Esophagus muscularis mucosa (tissue), 4 donors: Measurements from ENCODE around the gene KIAA1755.

Experiments
- EP300 ChIP-seq: sonication (generic); formaldehyde crosslinking; IDR thresholded peaks from one replicate; pipeline ENCODE4 v1.6.1; 2017; ENCODE audit warnings: antibody characterized with exemption
- POLR2A ChIP-seq: fragments of 450-650 bp; IDR thresholded peaks from one replicate; pipeline ENCODE4 v1.6.1; 2017; ENCODE audit warnings: antibody characterized with exemption, moderate library complexity, mild to moderate bottlenecking, low read depth
- TF ChIP-seq, protein P1 (sequence below), 3 experiments: fragments of 200-600 bp in 2 of 3; fragments of 450-650 bp in 1 of 3; sonication (generic) in 2 of 3; IDR thresholded peaks; one replicate each; pipeline ENCODE4 v1.5.1; 2017 to 2019; ENCODE audit warnings: antibody characterized with exemption in 3 of 3, mild to moderate bottlenecking in 2 of 3, moderate library complexity in 1 of 3

DNA sequence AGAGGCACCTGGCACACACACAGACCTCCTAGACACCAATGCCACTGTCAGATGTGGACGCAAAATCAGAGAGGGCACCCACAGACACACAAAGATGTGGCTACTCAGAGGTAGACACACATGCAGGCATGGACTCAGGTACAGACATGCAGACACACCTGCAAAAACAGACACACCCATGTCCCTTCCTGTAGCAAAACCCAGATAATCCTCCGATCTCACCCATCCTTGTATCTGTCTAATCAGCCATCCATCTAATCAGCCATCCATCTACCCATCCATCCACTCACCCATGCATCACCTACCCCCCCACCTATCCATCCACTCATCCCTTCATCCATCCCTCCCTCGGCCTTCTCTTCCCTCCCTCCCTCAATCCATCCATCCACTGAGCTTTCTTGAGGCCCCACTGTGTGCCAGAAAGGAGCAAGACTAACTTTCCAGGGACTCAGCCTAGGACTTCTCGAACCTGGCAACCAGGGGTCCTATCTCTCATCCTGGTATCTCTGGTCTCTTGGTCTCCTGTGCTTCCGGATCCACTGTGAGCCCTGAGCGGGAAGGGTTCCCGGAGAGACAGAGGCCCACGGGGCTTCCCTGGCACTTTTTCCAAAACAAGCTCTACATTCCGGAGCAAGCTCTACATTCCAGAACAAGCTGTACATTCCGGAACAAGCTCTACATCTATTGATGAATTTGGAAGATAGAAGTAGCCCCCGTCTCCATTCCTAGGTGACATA is 94.4 kb downstream of the KIAA1755 start:
- TF ChIP-seq, protein P1, sequence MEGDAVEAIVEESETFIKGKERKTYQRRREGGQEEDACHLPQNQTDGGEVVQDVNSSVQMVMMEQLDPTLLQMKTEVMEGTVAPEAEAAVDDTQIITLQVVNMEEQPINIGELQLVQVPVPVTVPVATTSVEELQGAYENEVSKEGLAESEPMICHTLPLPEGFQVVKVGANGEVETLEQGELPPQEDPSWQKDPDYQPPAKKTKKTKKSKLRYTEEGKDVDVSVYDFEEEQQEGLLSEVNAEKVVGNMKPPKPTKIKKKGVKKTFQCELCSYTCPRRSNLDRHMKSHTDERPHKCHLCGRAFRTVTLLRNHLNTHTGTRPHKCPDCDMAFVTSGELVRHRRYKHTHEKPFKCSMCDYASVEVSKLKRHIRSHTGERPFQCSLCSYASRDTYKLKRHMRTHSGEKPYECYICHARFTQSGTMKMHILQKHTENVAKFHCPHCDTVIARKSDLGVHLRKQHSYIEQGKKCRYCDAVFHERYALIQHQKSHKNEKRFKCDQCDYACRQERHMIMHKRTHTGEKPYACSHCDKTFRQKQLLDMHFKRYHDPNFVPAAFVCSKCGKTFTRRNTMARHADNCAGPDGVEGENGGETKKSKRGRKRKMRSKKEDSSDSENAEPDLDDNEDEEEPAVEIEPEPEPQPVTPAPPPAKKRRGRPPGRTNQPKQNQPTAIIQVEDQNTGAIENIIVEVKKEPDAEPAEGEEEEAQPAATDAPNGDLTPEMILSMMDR (IDR thresholded peaks at IDR 0.05), result no peak
- no peak for TF ChIP-seq POLR2A
- no peak for TF ChIP-seq EP300
